Measurements from ENCODE around the gene RPS16.

The RPS16 gene

DNA sequence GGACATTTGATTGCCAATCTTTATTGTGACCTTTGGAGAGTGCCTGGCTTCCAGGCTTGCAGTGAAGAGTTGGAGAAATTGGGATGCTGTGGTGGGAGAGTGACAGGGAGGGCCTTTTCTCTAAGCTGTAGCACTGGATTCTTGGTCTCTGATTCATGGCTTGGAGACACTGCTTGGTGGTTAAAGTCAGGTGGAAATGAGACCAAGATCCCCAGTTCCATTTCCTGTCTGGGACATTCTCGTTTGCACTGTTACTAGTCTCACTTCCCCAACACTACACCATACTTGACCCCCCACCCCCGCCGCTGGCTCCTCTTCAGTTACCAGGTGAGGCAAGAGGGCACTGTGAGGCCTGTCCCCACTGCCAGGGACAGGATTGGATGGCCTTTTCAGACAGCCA is 12.5 kb upstream of the RPS16 start:
- DNase-seq, result no peak

- DNase-seq, result no peak
Observed at GRCh38 chr19:39446365-39447084, 10.8 kb upstream of the RPS16 start.

DNA sequence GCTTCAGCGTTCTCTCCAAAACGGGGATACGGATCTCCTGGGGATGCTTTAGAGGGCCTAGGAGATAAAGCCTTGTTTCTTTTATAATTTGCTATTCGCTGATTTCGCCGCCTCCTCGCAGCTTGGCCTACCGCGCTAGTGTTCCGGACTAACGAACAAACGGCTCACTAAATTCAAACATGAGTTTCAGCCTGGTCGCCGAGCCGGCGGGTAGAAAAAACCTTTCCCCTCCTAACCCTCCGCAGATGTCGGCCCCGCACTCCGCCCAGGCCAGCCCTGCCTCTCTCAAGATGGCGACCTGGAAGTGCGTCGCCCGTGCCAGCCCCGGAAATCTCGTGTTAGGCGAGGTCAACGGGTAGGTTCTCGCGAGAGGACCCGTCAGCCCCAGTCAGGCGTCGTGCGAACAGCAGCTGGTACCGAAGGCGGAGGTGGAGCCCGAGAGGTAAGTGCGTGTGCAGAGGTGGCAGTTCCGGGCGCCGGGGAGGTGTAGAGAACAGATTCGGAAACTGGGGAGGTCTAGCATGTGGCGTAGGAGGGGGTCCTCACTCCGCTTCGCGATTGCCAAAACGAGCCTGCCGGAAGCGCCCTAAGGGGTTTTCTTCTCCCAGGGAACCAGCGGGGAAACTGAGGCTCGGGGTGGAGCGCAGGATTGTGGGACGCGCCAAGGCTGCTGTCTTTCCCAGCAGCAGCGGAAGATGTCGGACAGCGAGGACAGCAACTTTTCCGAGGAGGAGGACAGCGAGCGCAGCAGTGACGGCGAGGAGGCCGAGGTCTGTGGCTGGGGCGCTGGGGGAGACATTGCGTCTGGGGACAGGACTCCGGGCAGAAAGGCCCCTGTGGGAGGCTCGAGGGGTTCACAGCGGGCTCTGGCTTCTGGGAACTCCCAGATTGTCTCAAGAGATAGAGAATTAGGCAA is 9.7 kb upstream of the RPS16 start, which contains the start of gene SUPT5H:
TSS of gene SUPT5H (plus strand) at position 387 of the 916 bp plus-strand sequence. CDS start at position 696, 309 bp downstream.
- peak; percentile 97 for DNase-seq

- no peak for DNase-seq
Observed at GRCh38 chr19:39444598-39445195, 8.9 kb upstream of the RPS16 start.

DNA sequence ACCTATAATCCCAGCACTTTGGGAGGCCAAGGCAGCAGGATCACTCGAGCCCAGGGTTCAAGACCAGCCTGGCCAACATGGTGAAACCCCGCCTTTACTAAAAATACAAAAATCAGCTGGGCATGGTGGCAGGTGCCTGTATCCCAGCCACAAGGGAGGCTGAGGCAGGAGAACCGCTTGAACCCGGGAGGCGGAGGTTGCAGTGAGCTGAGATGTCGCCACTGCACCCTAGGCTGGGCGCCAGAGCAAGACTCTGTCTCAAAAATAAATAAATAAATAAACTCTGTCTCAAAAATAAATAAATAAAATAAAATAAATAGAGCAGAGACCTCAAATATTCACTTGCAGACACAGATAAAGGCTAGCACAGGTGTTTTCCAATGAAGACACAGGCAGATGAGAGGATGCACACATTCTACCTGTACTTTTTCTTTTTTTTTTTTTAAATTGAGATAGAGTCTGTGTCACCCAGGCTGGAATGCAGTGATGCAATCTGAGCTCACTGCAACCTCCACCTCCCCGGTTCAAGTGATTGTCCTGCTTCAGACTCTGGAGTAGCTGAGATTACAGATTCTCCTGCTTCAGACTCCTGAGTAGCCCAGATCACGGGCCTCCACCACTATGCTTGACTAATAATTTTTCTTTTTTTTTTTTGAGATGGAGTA is 2.7 kb upstream of the RPS16 start:
- no peak for DNase-seq

DNA sequence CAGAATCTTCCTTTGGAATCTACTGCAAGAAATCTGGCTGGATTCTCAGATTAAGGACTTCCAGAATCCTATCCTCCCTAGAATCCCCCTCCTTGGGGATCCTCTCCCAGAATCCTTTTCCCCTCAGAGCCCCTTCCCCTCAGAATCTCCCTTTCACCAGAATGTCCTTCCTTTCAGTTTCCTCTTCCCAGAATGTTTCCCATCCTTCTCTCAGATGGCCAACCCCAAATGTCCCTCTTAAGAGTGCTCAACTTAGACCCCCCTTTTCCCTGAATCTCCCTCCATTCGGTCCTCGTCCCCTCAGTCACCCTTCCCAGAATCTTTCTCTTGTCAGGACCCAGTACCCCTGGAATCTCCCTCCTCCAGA is 584 bp upstream of the RPS16 start:
- no peak for DNase-seq

DNA sequence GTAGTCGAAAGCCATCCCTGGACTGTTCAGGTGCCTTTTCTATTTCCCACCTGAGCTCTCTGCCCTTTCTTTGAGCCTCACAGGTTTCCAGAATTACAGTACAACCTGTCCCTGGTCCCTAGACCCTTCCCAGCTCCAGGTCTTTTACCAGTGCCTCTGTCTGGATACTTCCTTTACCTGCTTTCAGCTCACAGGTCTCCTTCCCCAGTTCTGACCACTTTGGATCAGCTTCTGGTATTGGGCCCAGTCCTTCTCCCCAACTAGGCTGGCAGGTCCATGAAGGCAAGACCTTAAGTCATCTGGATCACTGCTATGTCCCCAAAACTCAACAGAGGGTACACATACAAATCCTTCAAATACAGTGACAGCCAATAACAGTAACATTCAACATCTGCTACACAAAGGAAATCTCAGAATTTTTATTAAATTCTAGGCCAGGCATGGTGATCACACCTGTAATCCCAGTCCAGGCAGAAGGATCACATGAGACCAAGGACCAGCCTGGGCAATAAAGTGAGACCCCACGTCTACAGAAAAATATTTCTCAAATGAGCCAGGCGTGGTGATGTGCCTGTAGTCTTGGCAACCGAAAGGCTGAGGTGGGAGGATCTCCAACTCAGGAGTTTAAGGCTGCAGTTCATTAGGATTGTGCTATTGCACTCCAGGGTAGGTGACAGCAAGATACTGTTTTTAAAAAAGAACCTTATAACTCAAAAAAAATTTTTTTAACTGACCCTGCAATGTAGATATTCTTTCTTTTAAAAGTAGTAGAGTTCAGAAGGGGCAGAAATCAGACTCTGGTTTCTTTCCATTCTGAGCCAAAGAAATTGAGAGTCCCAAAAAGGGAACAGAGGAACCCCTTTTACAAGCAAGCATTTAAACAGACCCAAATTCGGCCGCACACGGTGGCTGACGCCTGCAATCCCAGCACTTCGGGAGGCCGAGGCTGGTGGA is 1.3 kb downstream of the RPS16 start:
- DNase-seq, result no peak

GRCh38 chr19:39433480-39434079 is 2.2 kb downstream of the RPS16 start:
- no peak for DNase-seq

GRCh38 chr19:39432677-39433025 is 3.1 kb downstream of the RPS16 start:
- DNase-seq, result no peak

DNA sequence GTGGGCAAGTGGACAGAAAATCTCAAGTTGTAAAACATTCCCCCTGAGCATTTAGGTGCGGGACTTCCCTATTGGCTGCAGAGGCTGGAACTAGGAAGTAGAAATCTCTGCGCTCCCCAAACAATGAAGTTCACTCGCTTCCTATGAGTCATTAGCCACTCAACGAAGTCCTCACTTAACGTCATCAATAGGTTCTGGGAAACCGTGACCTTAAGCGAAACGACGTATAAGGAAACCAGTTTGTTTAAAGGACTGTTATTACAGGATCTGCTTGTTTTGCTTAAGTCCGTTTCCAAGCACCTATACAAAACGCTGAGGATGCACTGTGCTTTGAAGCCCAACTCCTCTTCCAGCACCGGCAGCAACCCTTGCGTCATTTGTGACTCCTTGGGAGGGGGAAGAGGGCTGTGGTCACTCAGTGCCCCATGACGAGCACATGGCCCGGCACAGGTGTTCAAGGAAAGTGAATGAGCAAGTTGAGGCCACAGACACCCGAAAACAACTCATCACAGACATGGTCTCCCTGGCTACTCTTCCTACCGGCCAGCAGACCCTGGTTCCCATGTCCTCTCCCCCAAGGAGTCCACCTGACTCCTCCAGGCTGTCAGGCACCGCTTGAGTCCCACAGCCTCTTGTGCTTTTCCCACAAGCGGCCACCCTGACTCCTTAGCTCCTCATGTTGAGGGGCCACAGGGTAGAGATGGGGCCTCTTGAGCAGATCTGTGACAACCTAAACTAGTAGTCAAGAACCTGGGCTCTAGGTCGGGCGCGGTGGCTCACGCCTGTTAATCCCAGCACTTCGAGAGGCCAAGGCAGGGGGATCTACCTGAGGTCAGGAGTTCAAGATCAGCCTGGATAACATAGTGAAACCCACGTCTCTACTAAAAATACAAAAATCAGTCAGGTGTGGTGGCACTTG is 4.8 kb downstream of the RPS16 start:
- DNase-seq, result peak; percentile 68

DNA sequence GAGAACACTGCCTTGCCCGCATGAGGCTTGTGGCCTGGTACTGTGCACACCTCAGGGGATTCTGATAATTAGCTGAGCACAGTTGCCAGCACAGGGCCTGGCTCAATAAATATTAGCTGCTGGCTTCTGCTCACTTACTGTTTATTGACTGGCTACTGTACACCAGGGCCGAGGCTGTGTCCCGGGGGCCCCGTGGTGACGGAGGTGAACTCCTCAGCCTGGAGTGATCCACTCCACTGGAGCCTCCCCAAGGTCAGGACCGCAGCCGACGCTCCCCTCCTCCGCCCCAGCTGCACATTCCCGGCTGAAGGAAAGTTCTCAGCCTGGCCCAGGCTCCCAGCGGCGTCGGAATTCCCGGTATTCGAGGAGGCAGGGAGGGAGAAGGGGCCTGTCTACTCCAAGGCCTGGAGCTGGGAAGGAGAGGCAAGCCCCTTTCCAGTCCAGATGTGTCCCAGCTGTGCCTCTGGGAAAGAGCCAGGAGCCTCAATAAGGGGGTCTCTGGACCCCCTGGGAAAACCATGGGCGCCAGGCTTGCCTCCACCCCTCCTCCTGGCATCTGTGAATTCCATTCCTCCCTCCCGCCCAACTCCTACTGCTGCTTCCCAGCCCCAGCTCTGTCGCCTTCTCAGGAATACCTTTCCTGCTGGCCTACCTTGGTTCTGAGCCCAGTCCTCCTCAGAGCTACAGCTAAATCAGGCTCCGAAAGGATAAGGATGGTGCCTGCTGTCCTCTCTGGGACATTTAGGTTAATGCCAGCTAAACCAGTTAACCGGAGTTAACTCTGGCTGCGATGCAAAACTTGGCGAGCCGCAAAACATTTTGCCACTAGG is 7.3 kb downstream of the RPS16 start:
- DNase-seq, result no peak

DNA sequence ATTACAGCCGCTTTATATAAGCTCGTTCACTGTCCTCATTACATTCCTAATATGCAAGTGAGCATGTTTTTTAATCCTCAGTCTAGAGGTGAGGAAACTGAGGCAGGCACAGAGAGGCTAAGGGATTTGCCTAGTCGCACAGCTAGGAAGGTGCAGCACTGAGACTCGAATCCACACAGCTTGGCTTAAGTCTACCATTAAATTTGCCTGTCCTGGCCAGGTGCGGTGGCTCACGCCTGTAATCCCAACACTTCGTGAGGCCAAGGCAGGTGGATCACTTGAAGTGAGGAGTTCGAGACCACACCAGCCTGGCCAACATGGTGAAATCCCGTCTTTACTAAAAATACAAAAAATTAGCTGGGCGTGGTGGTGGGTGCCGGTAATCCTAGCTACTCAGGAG is 8.0 kb downstream of the RPS16 start:
- no peak for DNase-seq

DNA sequence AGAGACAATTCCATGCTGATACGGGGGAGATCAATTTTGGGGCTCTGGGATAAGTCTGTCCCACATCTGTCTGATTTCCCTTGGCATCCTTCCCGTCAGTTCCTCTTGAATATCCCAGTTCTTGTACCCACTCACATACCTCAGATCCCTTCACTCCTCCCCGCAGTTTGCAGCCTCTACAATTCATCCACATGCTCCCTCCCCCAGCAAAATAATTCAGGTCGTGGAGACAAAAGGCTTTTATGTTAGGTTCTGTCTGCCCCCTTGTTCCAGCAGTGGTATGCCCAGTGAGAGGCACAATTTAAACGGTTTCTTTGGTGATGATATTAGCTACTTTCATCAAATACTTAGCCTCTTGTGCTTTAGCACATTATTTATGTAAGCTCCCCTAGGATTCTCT is 9.6 kb downstream of the RPS16 start:
- no peak for DNase-seq

DNA sequence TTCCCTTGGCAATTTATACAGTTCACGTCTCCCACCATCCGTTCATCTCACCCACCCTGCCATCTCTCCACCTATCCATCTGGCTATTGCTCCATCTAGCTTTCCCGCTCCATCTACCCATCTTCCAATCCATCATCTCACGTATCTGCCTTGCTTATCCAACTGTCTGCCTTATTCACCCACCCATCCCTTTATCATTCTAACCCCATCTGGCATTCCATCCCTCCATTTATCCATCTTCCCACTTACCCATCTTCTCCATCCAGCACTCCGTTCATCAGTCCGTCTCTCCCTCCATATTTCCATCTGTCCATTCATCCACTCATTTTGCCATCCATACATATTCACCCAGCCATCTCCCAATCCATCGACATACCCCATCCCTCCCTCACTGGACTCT is 10.0 kb downstream of the RPS16 start:
- DNase-seq, result no peak

- no peak for DNase-seq
Observed at GRCh38 chr19:39424934-39425333, 10.8 kb downstream of the RPS16 start.

- DNase-seq, result no peak
Observed at GRCh38 chr19:39423258-39424086, 12.3 kb downstream of the RPS16 start.

DNA sequence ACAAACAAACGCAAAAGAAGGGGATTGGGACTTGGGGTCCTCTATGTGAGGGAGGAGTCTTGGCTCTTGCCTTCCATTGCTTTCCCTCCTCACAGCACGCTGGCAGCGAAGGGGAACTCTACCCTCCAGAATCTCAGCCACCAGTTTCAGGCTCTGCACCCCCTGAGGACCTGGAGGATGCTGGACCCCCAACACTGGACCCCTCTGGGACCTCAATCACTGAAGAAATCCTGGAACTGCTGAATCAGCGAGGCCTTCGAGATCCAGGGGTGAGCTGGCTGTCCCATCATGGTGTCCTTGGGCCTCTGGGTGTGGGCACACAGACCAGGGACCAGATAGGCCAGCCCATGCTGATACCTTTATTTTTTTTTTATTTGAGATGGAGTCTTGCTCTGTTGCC is 13.7 kb downstream of the RPS16 start:
- no peak for DNase-seq

DNA sequence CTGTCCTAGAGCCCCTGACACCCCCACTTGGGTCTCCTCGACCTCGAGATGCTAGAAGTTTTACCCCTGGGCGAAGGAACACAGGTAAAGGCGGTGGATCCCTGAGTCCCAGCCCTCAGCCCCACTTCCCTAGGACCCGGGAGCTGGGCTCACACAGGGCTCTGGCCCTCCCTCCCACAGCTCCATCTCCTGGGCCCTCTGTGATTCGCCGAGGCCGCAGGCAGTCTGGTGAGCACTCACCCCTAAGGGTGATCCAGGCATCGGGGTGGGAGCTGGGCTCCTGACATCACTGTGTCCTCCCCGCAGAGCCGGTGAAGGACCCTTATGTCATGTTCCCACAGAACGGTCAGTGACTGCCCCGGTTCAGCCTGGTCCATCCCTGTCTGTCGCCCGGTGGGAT is 15.0 kb downstream of the RPS16 start:
- DNase-seq, result no peak

DNA sequence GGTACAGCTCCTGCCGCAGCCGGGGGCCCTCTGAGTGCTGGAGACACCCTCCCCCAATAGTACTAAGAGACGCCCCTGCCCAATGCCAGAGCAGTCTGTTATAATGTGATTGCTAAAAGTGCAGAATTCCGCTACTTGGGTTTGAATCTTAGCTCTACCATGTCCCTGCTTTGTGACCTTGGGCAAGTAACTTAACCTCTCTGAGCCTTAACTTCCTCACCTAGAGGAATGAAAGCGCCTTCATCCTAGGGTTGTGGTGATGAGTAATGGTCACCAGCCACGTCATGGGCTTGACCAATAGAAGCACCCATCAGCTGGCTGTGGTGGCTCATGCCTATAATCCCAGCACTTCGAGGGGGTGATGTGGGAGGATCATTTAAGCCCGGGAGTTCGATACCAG is 16.7 kb downstream of the RPS16 start:
- DNase-seq, result no peak
